HG03469 (cell line): ENCODE results near the gene BNIP1.
"Not testable (repeated sequence)": the region's sequence is repeated elsewhere in the genome, so short reads cannot be mapped to it uniquely, and the experiment has no call there.

Experiments
- ATAC-seq: cut with Tn5 transposase; IDR thresholded peaks from one replicate; pipeline ENCODE4 v1.9.1; 2021; ENCODE audit warnings: mild to moderate bottlenecking, moderate library complexity, moderate number of reproducible peaks; ENCODE audit not compliant: unreplicated experiment

BNIP1 gene

DNA sequence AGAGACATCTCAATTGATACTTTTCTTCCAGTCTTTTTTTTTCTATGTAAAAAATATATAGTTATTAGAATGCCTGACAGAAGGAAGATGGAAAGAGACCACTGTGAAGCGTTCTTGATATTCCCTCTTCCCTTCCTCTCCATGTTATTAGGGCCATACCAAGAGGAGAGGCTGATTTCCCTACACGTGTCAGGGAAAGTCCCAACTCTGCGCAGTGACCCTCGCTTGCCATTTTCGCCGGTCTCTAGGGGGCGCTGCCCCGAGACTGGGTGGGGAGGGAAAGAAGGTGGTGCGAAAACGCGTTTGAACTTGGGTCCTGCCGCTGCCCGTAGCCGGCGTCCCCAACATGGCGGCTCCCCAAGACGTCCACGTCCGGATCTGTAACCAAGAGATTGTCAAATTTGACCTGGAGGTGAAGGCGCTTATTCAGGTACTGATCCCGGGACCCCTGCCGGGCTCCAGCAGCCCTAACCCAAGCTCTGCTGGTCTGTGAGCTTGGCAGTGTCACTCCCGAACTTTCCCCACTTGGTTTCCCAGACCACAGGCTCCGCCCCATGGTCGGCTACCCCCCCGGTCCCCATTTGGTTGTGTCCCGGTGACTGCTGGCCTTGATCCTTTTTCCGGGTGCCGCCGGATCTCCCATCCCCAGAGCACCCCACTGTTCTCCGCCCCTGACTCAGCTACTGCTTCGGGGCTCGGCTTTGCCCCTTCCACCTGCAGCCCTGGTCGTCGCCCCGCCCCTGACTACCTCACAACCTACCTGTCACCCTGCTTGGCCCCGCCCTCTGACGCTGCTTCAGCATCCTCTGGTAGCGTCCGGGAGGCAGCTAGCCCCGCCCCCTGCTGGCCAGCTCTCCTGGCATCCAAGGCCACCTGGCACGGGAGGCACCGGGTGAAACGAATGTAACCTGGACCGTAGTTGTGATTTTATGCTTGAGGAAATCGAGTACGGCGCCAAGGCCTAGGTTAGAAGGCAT lies at the start of gene BNIP1:
BNIP1 (plus strand) TSS at position 332 of the 977 bp plus-strand sequence; CDS start at position 347, 15 bp downstream.
- ATAC-seq: peak; percentile 74

GRCh38 chr5:173098787-173099186 lies 45.5 kb upstream of the BNIP1 start:
- no peak for ATAC-seq

DNA sequence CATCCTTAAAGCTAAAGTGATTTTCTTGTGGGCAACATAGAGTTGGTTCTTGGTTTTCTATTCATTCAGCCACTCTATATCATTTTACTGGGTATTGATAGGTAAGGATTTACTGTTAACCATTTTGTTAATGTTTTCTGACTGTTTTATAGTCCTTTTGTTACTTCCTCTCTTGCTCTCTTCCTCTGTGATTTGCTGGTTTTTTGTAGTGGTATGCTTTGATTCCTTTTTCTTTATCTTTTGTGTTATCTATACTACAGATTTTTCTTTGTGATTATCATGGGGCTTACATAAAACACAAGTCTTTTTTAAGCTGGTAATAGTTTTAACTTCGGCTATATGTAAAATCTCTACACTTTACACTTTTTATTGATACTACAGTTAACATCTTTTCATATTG lies 44.9 kb upstream of the BNIP1 start:
- ATAC-seq: no peak

GRCh38 chr5:173101245-173101644 lies 43.1 kb upstream of the BNIP1 start:
- no peak for ATAC-seq

DNA sequence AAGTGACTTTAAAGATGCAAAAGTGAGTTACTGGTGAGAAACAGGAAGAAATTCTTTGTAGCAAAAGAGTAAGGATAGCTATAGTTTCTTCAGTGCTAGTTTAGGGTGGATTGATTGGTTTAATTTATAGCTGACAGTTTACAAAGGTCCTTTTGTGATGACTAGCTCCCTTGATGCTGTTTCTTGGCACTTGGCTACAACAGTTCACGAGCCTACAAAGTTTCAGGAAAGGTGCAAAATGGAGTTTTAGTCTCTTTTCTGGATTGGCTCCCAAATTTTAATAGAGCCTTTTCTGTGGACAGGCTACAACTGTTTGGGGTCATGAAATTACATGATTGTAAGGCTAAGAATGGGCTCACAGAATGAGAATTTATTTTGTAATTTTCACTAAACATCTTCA lies 40.9 kb upstream of the BNIP1 start:
- ATAC-seq: no peak

- no peak for ATAC-seq
These were observed 35.4 kb upstream of the BNIP1 start for GRCh38 chr5:173108914-173109313.

GRCh38 chr5:173114536-173114935 lies 29.8 kb upstream of the BNIP1 start:
- ATAC-seq: no peak

GRCh38 chr5:173119719-173120118 lies 24.6 kb upstream of the BNIP1 start:
- no peak for ATAC-seq

DNA sequence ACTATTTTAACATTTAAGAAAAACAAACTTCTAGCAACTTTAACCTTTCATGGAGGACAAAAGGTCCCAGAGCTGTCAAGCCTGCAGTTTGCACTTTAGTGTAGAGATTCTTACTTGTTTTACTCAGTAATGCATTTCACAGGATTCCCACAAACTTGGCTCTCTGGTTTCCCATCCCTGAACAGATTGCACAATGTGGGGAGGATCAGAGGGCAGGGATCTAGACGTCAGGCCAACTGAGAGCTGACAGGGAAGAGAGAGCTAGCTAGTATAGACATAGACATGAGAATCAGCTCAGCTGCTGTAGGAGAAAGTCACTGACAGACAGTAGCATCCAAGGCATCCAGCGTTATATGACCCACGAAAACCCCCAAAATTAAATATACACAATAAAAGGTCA lies 20.9 kb upstream of the BNIP1 start:
- no peak for ATAC-seq

GRCh38 chr5:173132166-173132565 lies 12.2 kb upstream of the BNIP1 start:
- ATAC-seq: not testable (repeated sequence)

- ATAC-seq: no peak
These were observed 5.6 kb upstream of the BNIP1 start for GRCh38 chr5:173138707-173139106.

GRCh38 chr5:173139631-173140030 lies 4.7 kb upstream of the BNIP1 start:
- no peak for ATAC-seq

GRCh38 chr5:173140769-173141168 lies 3.6 kb upstream of the BNIP1 start:
- ATAC-seq: no peak

- ATAC-seq: no peak
These were observed 764 bp upstream of the BNIP1 start for GRCh38 chr5:173143567-173143966.

DNA sequence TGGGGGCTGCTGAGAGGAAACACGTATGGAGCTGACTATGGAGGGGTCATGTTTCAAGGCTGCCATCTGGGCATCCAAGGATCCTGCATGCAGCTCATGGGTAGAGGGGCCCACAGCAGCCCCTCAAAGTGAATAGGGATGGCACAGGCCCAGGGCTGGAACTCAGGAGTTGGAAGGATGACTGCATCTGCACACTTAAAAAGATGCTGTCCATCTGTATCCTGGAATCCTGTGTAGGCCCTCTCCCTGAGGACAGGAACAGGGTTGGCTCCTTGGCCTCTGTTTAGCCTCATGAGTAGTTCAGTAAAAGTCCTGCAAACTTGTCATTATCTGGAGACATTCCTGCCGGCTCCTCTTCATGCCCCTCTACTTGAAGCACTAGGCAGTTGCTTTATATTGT lies 4.0 kb downstream of the BNIP1 start:
- no peak for ATAC-seq

- no peak for ATAC-seq
These were observed 8.2 kb downstream of the BNIP1 start for GRCh38 chr5:173152547-173152946.

- no peak for ATAC-seq
These were observed 9.5 kb downstream of the BNIP1 start for GRCh38 chr5:173153842-173154241.

- not testable (repeated sequence) for ATAC-seq
These were observed 10.3 kb downstream of the BNIP1 start for GRCh38 chr5:173154619-173155018.

GRCh38 chr5:173155912-173156311 lies 11.6 kb downstream of the BNIP1 start:
- no peak for ATAC-seq

DNA sequence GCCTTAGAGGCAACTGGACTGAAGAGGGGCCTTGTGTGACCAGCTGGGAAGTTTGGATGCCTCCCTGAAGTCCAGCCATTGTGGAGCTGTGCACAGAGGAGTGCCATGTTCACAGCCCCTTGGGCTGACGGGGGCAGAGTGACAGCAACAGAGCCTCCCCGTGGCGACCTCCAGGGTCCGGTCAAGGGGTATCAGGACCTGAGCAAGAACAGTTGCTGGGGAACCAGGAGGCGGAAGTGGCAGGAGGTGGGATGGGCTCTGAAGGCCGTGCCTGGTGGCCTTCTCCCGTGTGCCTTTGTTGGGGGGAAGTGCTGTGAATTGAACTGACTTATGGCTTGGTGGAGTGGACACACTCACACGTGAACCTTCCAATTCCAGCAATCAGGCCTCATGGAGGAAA lies 14.0 kb downstream of the BNIP1 start:
- no peak for ATAC-seq

GRCh38 chr5:173159256-173159655 lies 14.9 kb downstream of the BNIP1 start:
- no peak for ATAC-seq

DNA sequence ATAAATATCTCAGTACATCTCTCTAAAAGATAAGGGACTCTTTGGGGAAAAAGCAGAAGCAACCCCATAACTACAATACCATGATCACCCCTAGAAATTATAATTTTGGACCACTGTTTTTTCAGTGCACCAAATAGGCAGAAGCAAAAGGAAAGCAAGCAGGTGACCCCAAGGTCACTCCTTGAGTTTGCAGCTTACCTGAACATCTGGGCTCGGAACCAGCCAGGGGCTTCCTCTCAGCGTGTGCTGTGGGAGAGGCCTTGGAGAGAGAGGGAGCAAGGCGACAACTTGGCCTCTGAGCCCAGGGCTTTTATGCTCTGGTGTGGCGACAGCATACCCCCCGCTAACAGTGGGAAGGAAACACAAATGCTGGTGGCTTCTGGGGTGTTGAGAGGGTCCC lies 16.8 kb downstream of the BNIP1 start:
- ATAC-seq: no peak

- no peak for ATAC-seq
These were observed 18.9 kb downstream of the BNIP1 start for GRCh38 chr5:173163219-173163618.
